ENCODE data around the gene INHBA.

GRCh38 chr7:41720046-41720445, 17.2 kb upstream of the INHBA start:
- TF ChIP-seq POLR2A (IDR thresholded peaks at IDR 0.05) (no peak), CTCF (IDR thresholded peaks at IDR 0.05) (no peak)
